Measurements from ENCODE around the gene ZNF423.

Gene ZNF423

DNA sequence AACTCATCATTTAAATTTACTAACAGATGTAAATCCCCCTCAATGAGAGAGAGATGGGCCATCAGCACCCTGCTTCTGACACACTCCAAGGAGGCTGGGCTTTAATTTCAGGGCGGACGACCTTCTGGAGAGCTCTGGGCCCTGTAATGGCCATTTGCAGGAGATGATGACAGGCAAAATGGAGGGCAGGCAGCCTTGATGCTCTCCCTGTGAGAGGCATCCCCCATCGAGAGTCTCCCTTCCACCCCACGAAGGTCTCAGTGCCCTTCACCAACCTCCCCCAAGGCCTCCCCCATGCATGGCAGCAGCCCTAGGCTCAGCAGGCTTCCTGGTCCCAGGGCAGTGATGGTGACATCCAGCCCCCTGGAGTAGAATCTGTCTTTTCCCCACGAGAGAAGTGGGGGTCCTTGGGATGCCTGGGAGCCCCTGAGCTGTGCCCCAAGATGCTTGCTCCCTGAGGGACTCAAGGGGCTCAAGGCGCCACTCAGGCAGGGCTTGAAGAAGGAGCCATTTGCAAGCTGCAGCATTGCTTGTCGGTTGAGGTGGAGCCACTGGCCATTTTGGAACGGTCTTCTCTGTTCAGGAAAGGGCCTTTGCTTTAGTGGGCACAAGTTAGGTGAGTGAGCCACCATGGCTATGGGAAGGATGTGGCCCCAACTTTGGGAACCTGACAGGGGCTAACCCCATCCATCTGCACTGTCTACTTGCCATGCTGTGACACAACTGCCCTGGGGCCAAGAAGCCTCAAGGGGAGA is 399.7 kb downstream of the ZNF423 start:
- DNase-seq (no peak), ATAC-seq (no peak)

DNA sequence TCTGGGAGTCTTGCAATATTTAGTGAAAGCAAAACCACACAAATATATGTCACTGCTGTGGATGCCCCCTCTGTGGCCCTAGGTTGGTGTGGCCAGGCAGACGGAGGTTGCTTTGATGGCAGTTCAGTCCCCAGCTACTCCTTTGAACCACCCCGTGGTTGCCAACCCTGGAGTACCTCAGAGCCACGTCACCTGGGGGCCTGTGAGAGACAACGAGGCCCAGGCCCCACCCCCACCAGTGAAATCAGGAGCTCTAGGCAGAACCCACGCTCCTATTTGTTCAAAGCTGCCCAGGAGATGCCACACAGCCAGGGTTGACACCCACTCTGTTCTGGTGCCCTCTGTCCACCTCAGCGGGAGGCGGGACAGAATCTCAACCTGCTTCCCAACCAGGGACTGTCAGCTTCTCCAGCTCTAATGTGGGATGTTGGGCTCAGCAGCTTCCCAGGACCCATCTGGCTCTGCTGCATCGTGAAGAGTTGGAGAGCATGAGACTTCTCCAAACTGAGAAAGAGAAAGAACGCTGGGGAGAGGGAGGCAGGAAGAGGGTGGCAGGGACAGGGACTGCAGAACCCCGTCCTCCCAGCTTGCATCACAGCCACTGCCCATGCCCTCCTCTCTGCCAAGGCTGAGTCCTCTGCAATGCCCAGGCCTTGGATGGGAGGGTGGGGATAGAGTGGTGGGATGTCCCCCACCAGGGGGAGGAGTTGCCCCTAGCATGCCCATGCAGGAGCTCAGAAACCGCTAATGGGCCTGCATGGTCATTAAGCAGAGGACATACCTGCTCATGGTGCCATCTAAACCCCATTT is 400.5 kb downstream of the ZNF423 start:
- DNase-seq (no peak), ATAC-seq (no peak)

DNA sequence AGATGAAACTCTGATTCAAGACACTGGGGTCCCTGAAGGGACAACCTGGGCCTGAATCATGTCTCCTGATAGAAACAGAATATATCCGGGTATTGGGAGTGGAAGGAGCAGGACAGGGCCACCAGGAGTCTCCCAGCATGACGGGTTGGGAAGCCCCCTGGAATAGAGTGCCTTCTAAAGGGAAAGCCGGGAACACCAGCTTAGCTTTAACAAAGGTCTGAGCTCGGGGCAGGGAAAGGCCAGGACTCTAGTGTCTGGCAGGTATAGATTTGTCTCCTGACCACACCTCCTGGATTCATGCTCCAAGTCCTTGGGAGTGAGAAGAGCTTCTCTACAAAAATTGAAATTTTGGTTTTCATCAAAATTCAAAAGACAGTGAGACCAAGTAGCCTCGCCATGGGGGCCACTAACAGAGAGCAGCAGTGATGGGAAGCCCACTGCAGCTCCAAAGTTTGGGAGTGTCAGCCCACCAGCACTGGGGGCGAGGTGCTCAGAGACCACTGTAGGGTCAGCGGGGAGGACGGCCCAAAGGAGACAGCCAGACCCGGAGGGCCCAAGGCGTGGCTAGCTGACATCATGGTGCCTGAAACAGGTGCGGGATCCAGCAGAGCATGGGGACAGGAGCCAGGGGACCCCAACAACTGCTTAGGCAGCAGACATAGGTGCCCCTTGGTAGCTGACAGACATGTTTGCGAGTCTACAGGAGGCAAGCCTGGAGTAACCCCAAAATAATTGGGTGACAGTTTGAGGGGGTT is 401.3 kb downstream of the ZNF423 start:
- ATAC-seq, result no peak
- DNase-seq, result no peak

DNA sequence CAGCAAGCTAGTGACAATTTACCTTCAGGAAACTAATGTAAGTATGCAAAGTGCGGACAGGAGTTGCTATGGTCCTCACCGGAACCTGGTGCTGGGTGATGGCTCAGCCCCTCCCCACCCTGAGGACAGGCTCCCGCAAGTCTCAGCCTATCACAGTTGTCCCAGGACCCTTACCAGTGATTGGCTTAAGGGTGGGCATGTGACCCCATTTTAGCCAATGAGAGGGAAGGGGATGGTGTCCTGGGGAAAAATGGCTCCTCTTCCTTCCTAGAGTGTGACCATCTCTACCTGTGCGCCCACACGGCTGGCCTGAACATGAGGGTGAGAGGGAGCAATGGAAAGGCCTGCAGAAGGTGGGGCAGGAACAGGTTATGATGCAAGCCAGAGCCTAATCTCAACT is 401.9 kb downstream of the ZNF423 start:
- no peak for DNase-seq
- ATAC-seq, result no peak

DNA sequence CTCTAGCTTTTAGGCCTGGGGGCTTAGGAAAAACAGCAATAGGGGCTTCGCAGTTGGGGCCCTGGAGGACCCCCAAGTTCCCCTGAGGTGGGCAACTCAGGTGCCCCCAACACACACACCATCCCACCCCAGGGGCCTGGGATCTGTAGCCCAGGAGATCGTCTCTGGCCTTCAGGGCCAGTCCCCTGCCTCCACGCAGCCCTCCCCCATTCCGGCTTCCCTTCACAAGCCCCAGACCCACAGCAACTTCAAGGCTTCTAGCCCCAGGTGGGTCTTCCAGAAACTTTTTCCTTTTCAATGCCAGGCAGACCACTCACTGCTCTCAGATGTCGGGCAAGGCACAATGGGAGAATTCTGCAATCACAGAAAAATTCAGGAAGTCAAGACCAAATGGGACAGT is 402.9 kb downstream of the ZNF423 start:
- ATAC-seq, result no peak
- DNase-seq, result no peak

DNA sequence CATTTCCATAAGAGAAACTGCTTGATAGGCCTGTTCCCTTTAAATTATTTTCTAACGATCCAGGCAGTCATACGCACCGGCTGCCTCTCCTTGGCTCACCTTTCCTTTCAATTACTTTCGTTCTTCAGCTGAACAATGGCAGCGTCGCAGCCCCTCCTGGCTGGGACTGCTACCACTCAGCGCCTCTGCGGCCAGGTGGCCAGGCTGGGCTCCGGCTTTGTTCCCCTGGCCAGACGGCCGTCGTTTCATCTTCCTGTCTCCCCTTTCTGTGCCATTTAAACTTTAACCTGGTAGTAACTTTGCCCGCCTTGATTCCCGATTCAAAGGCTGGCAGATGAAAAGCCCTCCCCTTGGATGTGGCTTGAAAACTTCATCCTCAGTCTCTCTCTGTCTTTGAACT is 403.3 kb downstream of the ZNF423 start:
- DNase-seq (no peak), ATAC-seq (no peak)

DNA sequence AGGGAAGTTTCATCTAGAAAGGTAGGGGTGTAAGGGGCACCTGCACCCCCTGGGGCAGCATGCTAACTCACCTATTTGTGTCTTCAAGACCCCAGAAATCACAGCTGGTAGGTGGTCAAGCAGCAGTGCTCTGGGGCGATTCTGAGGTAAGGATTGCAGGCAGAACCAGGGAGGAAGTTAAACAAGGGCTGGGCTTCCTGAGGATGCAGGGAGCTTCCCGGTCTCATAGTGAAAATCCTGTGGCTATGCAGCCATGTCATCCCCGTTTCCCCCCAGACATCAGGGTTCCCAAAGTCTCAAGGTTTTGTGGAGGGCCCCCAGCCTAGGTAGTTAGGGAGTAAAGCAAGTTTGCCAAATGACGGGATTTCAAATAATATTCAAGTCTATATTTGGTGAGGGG is 403.8 kb downstream of the ZNF423 start:
- no peak for DNase-seq
- ATAC-seq, result no peak

DNA sequence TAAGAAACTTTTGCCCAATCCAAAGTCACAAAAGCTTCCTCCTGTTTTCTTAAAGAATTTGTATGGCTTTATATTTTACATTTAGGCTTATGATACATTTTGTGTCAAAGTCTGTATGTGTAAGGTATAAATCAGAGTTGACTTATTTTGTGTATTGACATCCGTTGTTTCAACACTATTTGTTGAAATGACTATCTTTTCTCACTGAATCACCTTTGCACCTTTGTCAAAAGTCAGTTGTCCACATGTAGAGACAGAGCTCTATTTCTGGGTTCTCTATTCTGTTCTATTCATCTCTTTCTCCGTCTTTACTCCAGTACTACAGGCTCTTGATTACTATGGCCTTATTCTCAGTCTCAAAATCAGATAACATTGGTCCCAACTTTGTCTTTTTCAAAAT is 409.1 kb downstream of the ZNF423 start:
- DNase-seq (no peak), ATAC-seq (no peak)

DNA sequence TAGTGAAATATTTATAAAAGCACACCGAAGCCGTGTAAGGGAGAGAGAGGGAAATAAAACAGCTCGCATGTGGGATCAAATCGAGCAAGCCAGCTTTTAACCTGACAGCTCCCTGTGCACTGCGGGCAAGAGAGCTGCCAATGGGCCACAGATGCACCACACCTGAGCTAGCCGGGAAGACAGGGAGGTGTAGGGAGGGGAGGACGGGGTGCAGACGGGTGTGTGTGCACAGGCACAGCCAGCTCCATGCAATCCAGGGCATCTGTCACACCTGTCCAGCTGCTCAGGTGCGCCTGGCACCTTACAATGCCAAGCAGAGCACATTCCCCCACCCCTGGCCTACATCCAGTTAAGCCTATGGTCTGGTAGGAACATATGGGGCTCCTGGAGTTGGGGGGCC is 412.3 kb downstream of the ZNF423 start:
- DNase-seq, result no peak

DNA sequence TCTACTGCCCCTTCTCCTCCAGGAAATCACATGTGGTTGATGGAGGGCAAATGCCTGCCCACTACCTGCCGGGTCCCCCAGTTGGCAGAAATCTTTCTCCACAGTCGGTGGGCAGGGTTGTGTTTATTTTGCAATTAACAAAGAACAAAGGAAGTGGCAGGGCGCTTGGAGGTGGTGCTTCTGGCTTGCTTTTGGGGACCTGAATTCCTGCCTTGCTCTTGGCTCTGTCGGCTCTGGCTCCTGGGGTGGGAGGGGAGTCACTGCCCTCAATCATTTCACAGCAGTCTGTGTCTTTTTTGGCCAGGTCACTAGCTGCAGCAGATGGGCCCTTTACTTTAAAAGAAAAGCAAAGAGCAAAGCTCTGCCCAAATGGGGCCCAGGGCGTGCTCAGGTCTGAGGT is 413.1 kb downstream of the ZNF423 start:
- ATAC-seq (no peak), DNase-seq (no peak)

More for the DNA sequence above, 412.3 kb downstream of the ZNF423 start:
- ATAC-seq, result no peak

DNA sequence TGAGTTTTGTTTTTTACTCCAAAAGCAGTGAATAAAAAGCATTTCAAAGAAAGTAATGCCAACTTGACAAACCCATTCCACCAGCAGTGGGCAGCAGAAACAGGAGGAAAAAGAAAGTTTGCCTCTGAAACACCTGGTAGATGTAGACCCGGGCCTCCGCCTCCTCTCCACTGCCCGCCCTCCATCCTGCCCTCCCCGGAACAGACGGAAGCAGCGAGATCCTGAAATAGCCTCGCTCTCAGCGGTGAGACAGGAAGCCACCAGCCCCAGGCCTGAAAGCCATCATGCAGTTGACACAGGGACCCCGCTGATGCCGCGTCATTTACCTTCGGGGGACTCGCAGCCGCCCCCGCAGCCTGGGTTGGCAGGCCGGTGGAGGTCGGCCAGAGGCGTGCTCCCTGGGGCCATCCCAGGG is 414.5 kb downstream of the ZNF423 start:
- ATAC-seq (peak; percentile 79), DNase-seq (peak; percentile 62)

DNA sequence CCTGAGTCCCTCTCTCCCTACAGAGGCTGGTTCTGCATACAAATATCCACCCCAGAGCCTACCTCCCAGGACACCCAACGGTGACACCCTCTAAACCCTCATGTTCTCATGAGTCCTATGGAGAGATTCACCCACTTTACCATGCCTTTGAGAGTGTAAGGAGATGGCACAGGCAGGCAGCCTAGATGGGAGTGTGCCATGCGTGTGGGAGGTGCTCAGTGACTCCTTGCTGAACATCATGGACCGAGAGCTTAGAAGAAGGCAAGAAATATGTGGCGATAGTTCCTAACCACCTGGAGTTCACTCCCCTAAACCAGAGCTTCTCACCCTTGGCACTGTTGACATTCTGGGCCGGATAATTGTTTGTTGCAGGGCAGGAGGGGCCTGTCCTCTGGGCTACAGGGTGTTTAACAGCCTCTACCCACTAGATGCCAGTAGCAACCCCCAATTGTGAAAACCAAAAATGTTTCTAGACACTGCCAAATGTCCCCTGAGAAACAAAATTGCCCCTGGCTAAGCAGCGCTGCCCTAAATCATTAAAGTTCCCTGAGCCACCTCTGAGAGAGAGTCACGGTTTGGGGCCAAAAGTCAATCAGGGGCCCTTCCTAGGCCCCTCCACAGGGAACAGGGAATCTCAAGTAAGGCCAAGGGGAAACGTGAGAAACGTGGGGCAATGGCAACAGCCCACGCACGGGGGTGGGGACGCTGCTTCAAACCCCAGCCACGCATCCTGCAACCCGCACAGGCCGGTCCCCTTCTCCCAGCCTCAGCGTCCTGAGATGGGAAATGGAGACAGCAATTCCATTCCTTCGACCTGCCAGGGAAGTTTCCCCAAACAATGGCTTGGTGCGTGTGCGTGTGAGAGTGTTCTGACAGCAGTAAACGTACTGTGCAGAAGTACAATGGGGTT is 415.5 kb downstream of the ZNF423 start:
- ATAC-seq, result no peak
- no peak for DNase-seq

DNA sequence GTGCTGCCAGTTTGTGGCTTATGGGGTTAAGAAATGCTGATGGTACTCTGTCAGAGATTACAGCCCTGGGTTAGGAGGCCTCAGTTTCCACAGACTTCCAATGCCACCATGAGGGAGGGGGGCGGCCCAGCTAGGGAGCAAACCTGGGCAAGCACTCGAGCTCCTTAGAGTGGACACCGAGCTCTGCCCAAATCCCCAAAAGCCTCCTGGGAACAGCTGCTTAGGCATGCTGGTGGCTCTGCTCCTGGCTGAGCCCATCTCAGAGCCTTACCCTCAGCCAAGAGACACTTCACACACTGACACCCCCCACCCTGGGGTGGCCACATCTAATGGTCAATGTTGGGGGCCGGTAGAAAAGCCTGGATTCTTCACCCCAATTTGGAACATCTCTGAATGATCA is 416.2 kb downstream of the ZNF423 start:
- no peak for DNase-seq
- no peak for ATAC-seq

DNA sequence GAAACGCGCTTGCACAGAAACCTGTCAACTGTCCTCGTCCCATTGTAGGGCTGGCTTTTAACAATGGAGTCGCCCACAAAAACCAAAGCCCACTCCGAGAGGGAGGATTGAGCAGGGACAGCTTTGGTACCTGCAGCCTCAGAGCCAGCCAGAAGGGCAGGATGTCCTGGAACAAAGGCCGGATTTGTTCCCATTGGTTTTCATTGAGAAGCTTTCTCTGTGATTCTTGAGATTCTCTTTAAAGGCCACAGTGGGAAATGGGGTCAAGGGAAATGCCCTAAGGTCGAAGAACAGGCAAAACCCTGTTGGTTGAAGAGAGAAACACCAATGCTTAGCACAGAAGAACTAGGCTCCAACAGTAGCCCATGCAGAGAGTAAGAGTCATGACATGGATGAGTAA is 416.9 kb downstream of the ZNF423 start:
- DNase-seq (no peak), ATAC-seq (no peak)
